K562 (cell line): ENCODE results near the gene PLCB3. TPM values are rescaled to one million over a fixed set of nuclear protein-coding genes. Genes with fewer than 3 reads are reported as not detected.
A peak's percentile ranks its signal among the peaks of the same experiment; 100 is the strongest.

Experiments
- CREB1 ChIP-seq, 2 experiments: sonication (generic) in 1 of 2; formaldehyde crosslinking in 1 of 2; IDR thresholded peaks; 2 replicates each; pipeline versions ENCODE4 v1.6.1 to v1.8.0; 2012 to 2022; ENCODE audit warnings: inconsistent platforms in 1 of 2, mild to moderate bottlenecking in 1 of 2, missing genetic modification reagents in 1 of 2, moderate library complexity in 1 of 2
- CSDE1 ChIP-seq, 2 experiments: fragments of 450-650 bp; IDR thresholded peaks; 2 replicates each; pipeline ENCODE4 v1.6.1; 2016; ENCODE audit warnings: mild to moderate bottlenecking in 1 of 2
- CXXC5 ChIP-seq: fragments of 250-450 bp; sonication (Bioruptor Pico); IDR thresholded peaks from 2 replicates; pipeline ENCODE4 v1.8.0; 2022; ENCODE audit warnings: inconsistent platforms, mild to moderate bottlenecking, moderate library complexity
- DACH1 ChIP-seq: fragments of 450-650 bp; IDR thresholded peaks from 2 replicates; pipeline ENCODE4 v1.6.1; 2018; ENCODE audit not compliant: partially characterized antibody
- ELF2 ChIP-seq: fragments of 250-450 bp; sonication (Bioruptor Pico); IDR thresholded peaks from 2 replicates; pipeline ENCODE4 v1.5.0; 2021; ENCODE audit warnings: mild to moderate bottlenecking
- HDAC2 ChIP-seq: fragments of 450-650 bp; IDR thresholded peaks from 2 replicates; pipeline ENCODE4 v1.6.1; 2016; ENCODE audit warnings: mild to moderate bottlenecking
- HDAC6 ChIP-seq: IDR thresholded peaks from 2 replicates; pipeline ENCODE4 v1.6.1; 2012; ENCODE audit warnings: low read depth, mild to moderate bottlenecking, control low read depth, inconsistent platforms, low read length, moderate library complexity
- LEF1 ChIP-seq: fragments of 450-650 bp; IDR thresholded peaks from 2 replicates; pipeline ENCODE4 v1.6.1; 2016; ENCODE audit warnings: mild to moderate bottlenecking
- MAFF ChIP-seq: IDR thresholded peaks from 2 replicates; pipeline ENCODE4 v1.6.1; 2012; ENCODE audit warnings: low read length, improper control_type of control experiment
- MAZ ChIP-seq, 2 experiments: fragments of 450-650 bp in 1 of 2; sonication (generic) in 1 of 2; formaldehyde crosslinking; IDR thresholded peaks in 1 of 2; conservative IDR thresholded peaks in 1 of 2; 2 replicates each; pipeline versions ENCODE4 v1.4.0 to v1.5.0; 2020; ENCODE audit warnings: mild to moderate bottlenecking in 1 of 2, missing genetic modification reagents in 1 of 2
- MEIS2 ChIP-seq: fragments of 450-650 bp; IDR thresholded peaks from 2 replicates; pipeline ENCODE4 v1.6.1; 2014; ENCODE audit warnings: mild to moderate bottlenecking; ENCODE audit not compliant: partially characterized antibody
- NFE2L1 ChIP-seq: fragments of 450-650 bp; IDR thresholded peaks from 2 replicates; pipeline ENCODE4 v1.6.1; 2016; ENCODE audit warnings: missing genetic modification characterization, low read depth, mild to moderate bottlenecking, missing compliant biosample characterization, moderate library complexity, borderline replicate concordance
- NONO ChIP-seq, 2 experiments: fragments of 200-400 bp in 1 of 2; fragments of 450-650 bp in 1 of 2; formaldehyde crosslinking in 1 of 2; IDR thresholded peaks; 2 replicates each; pipeline ENCODE4 v1.6.1; 2017; ENCODE audit warnings: low read depth in 2 of 2, mild to moderate bottlenecking in 2 of 2, moderate library complexity in 2 of 2, low read length in 1 of 2
- SAP30 ChIP-seq: fragments of 200-600 bp; sonication (generic); IDR thresholded peaks from 2 replicates; pipeline ENCODE4 v1.6.1; 2012; ENCODE audit warnings: borderline replicate concordance, low read depth, mild to moderate bottlenecking, moderate library complexity, low read length, control low read depth, inconsistent platforms; ENCODE audit not compliant: insufficient read depth, poor library complexity, severe bottlenecking
- SIN3A ChIP-seq, 2 experiments: fragments of 150-350 bp in 1 of 2; IDR thresholded peaks; 2 replicates each; pipeline ENCODE4 v1.6.1; 2011 to 2016; ENCODE audit warnings: borderline replicate concordance in 2 of 2, low read depth in 2 of 2, low read length in 2 of 2, mild to moderate bottlenecking in 2 of 2, moderate library complexity in 2 of 2; ENCODE audit not compliant: control insufficient read depth in 1 of 2
- ZBTB7A ChIP-seq: IDR thresholded peaks from 2 replicates; pipeline ENCODE4 v1.6.1; 2011; ENCODE audit warnings: low read depth, mild to moderate bottlenecking, low read length, moderate library complexity, borderline replicate concordance; ENCODE audit not compliant: control insufficient read depth
- ZNF3 ChIP-seq: fragments of 250-450 bp; sonication (Bioruptor Pico); IDR thresholded peaks from 2 replicates; pipeline ENCODE4 v1.5.0; 2021; ENCODE audit warnings: mild to moderate bottlenecking, moderate library complexity
- ZNF717 ChIP-seq: fragments of 250-450 bp; sonication (Bioruptor Pico); IDR thresholded peaks from 2 replicates; pipeline ENCODE4 v1.5.0; 2021
- polyA plus RNA-seq, 8 experiments: library from polyadenylated mRNA; depleted of rRNA in 4 of 8; stranded (reverse) in 5 of 8; unstranded in 3 of 8; fragments of >200 nt; fragmentation: Nextera tagmentation in 2 of 8; fragmentation: Illumina TruSeq in 1 of 8; extraction: Ambion mirVana in 2 of 8; extraction: Trizol in 1 of 8; gene quantifications; 2 replicates each; pipeline versions ENCODE4 v1.2.1 to v1.2.3, GENCODE V29; 2011 to 2014; ENCODE audit warnings: inconsistent platforms in 1 of 8, missing spikeins in 1 of 8
- total RNA-seq, 7 experiments: library from RNA; depleted of rRNA in 6 of 7; stranded (reverse); fragments of >200 nt in 6 of 7; fragmentation: Illumina TruSeq in 2 of 7; extraction: Trizol in 2 of 7; gene quantifications; 2 replicates each; pipeline versions ENCODE4 v1.2.1 to v1.2.3, GENCODE V29; 2011 to 2021; ENCODE audit warnings: low replicate concordance in 1 of 7
- TF ChIP-seq, protein P1 (sequence below): sonication (generic); formaldehyde crosslinking; IDR thresholded peaks from 2 replicates; pipeline ENCODE4 v1.8.0; 2022; ENCODE audit warnings: mild to moderate bottlenecking, missing genetic modification reagents
- TF ChIP-seq, protein P2 (sequence below): fragments of 250-450 bp; sonication (Bioruptor Pico); IDR thresholded peaks from 2 replicates; pipeline ENCODE4 v1.8.0; 2021; ENCODE audit warnings: moderate library complexity, mild to moderate bottlenecking, inconsistent platforms
- TF ChIP-seq, protein P3 (sequence below), 2 experiments: IDR thresholded peaks; 2 replicates each; pipeline ENCODE4 v1.6.1; 2011; ENCODE audit warnings: borderline replicate concordance in 1 of 2, control low read depth in 1 of 2, low read depth in 1 of 2, low read length in 1 of 2, mild to moderate bottlenecking in 1 of 2, mixed read lengths in 1 of 2, moderate library complexity in 1 of 2; ENCODE audit not compliant: insufficient read depth in 1 of 2, insufficient read length in 1 of 2, poor library complexity in 1 of 2, severe bottlenecking in 1 of 2; ENCODE audit errors: extremely low read depth in 1 of 2
- TF ChIP-seq, protein P4 (sequence below), 2 experiments: fragments of 450-650 bp; IDR thresholded peaks; 2 replicates each; pipeline ENCODE4 v1.6.1; 2016

The PLCB3 gene
- total and polyA plus RNA-seq, 9 of the 15 experiments (the other 6 are each of a cell fraction or from before 2014, with no cell fraction given), result 0.31 to 44.8 (median 14.6) TPM

DNA sequence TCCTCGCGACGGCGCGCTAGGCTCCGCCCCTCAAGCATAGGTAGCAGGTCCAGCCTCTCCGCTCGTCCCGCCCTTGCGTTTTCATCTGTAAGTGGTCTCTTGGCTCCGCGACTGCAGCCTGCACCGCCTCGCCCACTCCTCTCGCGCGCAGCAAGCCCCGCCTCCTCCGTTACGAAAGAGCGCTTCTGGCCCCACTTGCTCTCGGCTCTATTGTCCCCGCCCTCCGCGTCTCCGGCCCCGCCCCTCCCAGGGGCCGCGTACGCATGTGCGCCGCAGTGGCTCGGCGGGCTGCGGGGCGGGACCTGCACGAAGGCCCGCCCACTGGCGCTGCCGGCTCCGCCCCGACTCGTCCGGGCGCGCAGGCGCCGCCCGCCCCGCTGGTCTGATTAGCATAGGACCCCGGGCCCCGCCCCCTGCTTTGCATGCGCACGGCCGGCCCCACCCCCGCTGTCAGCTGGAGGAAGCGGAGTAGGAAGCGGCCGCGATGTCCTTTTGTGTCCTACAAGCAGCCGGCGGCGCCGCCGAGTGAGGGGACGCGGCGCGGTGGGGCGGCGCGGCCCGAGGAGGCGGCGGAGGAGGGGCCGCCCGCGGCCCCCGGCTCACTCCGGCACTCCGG lies 53.9 kb downstream of the PLCB3 start, which contains the start of gene ESRRA (continued):
- TF ChIP-seq, protein P1, sequence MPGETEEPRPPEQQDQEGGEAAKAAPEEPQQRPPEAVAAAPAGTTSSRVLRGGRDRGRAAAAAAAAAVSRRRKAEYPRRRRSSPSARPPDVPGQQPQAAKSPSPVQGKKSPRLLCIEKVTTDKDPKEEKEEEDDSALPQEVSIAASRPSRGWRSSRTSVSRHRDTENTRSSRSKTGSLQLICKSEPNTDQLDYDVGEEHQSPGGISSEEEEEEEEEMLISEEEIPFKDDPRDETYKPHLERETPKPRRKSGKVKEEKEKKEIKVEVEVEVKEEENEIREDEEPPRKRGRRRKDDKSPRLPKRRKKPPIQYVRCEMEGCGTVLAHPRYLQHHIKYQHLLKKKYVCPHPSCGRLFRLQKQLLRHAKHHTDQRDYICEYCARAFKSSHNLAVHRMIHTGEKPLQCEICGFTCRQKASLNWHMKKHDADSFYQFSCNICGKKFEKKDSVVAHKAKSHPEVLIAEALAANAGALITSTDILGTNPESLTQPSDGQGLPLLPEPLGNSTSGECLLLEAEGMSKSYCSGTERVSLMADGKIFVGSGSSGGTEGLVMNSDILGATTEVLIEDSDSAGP (CRISPR knock-in tag), result no peak
- no peak for TF ChIP-seq HDAC6
- TF ChIP-seq MEIS2, result peak; percentile 90
- TF ChIP-seq MAFF, result no peak
- TF ChIP-seq ELF2 (CRISPR knock-in tag), result no peak
- no peak for TF ChIP-seq LEF1
- no peak for TF ChIP-seq HDAC2
- TF ChIP-seq SIN3A (IDR thresholded peaks at IDR 0.05; ENCODE audit: borderline replicate concordance in 2 of 2, control insufficient read depth in 1 of 2, low read depth in 2 of 2, low read length in 2 of 2), result peak in 1 of 2 experiments; percentile 84; a peak in 1 of 4 replicates
- no peak for TF ChIP-seq NFE2L1 (tag)
- peak; percentile 66; the same call in 1 of the 2 replicates for TF ChIP-seq CREB1 (IDR thresholded peaks at IDR 0.05)
- TF ChIP-seq CREB1 (CRISPR knock-in tag; IDR thresholded peaks at IDR 0.05), result no peak
- TF ChIP-seq, protein P2, sequence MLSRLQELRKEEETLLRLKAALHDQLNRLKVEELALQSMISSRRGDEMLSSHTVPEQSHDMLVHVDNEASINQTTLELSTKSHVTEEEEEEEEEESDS (CRISPR knock-in tag), result no peak
- peak; percentile 80 for TF ChIP-seq CXXC5 (CRISPR knock-in tag)
- no peak for TF ChIP-seq ZNF3 (CRISPR knock-in tag)
- peak; percentile 43 to 93 for TF ChIP-seq MAZ (CRISPR knock-in tag; conservative IDR thresholded peaks at IDR 0.05 in 1 of 2, IDR thresholded peaks at IDR 0.05 in 1 of 2)
- peak; percentile 62 for TF ChIP-seq DACH1
- TF ChIP-seq SAP30, result peak; percentile 60
- TF ChIP-seq, protein P3, sequence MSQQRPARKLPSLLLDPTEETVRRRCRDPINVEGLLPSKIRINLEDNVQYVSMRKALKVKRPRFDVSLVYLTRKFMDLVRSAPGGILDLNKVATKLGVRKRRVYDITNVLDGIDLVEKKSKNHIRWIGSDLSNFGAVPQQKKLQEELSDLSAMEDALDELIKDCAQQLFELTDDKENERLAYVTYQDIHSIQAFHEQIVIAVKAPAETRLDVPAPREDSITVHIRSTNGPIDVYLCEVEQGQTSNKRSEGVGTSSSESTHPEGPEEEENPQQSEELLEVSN (IDR thresholded peaks at IDR 0.05; ENCODE audit: borderline replicate concordance in 1 of 2, extremely low read depth in 1 of 2, insufficient read depth in 1 of 2, insufficient read length in 1 of 2, low read depth in 1 of 2, low read length in 1 of 2, poor library complexity in 1 of 2, severe bottlenecking in 1 of 2), result peak in 1 of 2 experiments; percentile 17
- peak; percentile 97 for TF ChIP-seq ZBTB7A
- TF ChIP-seq CSDE1 (IDR thresholded peaks at IDR 0.05), result no peak
- peak in 1 of 2 experiments; percentile 65; a peak in 2 of 4 replicates for TF ChIP-seq NONO (IDR thresholded peaks at IDR 0.05; ENCODE audit: low read depth in 2 of 2, low read length in 1 of 2)
- no peak for TF ChIP-seq ZNF717
- TF ChIP-seq, protein P4, sequence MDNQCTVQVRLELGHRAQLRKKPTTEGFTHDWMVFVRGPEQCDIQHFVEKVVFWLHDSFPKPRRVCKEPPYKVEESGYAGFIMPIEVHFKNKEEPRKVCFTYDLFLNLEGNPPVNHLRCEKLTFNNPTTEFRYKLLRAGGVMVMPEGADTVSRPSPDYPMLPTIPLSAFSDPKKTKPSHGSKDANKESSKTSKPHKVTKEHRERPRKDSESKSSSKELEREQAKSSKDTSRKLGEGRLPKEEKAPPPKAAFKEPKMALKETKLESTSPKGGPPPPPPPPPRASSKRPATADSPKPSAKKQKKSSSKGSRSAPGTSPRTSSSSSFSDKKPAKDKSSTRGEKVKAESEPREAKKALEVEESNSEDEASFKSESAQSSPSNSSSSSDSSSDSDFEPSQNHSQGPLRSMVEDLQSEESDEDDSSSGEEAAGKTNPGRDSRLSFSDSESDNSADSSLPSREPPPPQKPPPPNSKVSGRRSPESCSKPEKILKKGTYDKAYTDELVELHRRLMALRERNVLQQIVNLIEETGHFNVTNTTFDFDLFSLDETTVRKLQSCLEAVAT (IDR thresholded peaks at IDR 0.05), result no peak
